CD14-positive monocyte (primary cell): Measurements from ENCODE around the gene STEEP1. TPM values are rescaled to one million over a fixed set of nuclear protein-coding genes. Genes with fewer than 3 reads are reported as not detected.

Experiments used
- DNase-seq, 3 donors: peaks; one replicate each; pipeline ENCODE4 v3.0.0-alpha.2; 2011 to 2022
- H2AFZ ChIP-seq: 2 replicates; pipeline ENCODE4 v1.6.0; 2012; ENCODE audit warnings: mild to moderate bottlenecking, low read depth, low read length, inconsistent platforms; ENCODE audit not compliant: insufficient read depth, poor library complexity, severe bottlenecking
- H3K27ac ChIP-seq, 2 donors: 1 replicate in 1 of 2; 2 replicates in 1 of 2; pipeline ENCODE4 v1.5.1; 2012 to 2013; ENCODE audit warnings: low read length in 2 of 2, control low read depth in 1 of 2, inconsistent platforms in 1 of 2, low read depth in 1 of 2, mild to moderate bottlenecking in 1 of 2
- H3K27me3 ChIP-seq, 2 donors: one replicate each; pipeline versions ENCODE4 v1.6.0 to v1.6.1; 2011 to 2013; ENCODE audit warnings: low read length in 2 of 2; ENCODE audit not compliant: control insufficient read depth in 2 of 2, insufficient read depth in 2 of 2
- H3K36me3 ChIP-seq, 2 donors: replicated peaks in 1 of 2; 1 replicate in 1 of 2; 2 replicates in 1 of 2; pipeline versions ENCODE4 v1.5.1 to v1.6.1; 2012 to 2013; ENCODE audit warnings: low read length in 2 of 2, control low read depth in 1 of 2, inconsistent platforms in 1 of 2, mild to moderate bottlenecking in 1 of 2; ENCODE audit not compliant: insufficient read depth in 2 of 2, control insufficient read depth in 1 of 2
- H3K4me1 ChIP-seq, 2 donors: 1 replicate in 1 of 2; 2 replicates in 1 of 2; pipeline versions ENCODE4 v1.5.1 to v1.6.1; 2012 to 2013; ENCODE audit warnings: low read length in 2 of 2, control low read depth in 1 of 2, inconsistent platforms in 1 of 2, mild to moderate bottlenecking in 1 of 2, moderate library complexity in 1 of 2; ENCODE audit not compliant: insufficient read depth in 2 of 2, control insufficient read depth in 1 of 2
- H3K4me2 ChIP-seq: replicated peaks from 2 replicates; pipeline ENCODE3; 2012; ENCODE audit warnings: low read length, moderate library complexity, mild to moderate bottlenecking; ENCODE audit not compliant: poor library complexity, severe bottlenecking; ENCODE audit errors: extremely low read depth
- H3K4me3 ChIP-seq, 3 experiments: fragments of 200-600 bp in 1 of 3; sonication (generic) in 1 of 3; replicated peaks in 1 of 3; 1 replicate in 2 of 3; 2 replicates in 1 of 3; pipeline ENCODE4 v1.5.1; 2011 to 2013; ENCODE audit warnings: low read length in 3 of 3, mild to moderate bottlenecking in 3 of 3, control low read depth in 2 of 3, low read depth in 2 of 3, inconsistent platforms in 1 of 3, moderate library complexity in 1 of 3
- H3K79me2 ChIP-seq: 2 replicates; pipeline ENCODE4 v1.6.0; 2012; ENCODE audit warnings: mild to moderate bottlenecking, control low read depth, inconsistent platforms, low read length, moderate library complexity; ENCODE audit not compliant: insufficient read depth
- H3K9ac ChIP-seq: 2 replicates; pipeline ENCODE4 v1.6.0; 2017; ENCODE audit warnings: low read length, mild to moderate bottlenecking; ENCODE audit not compliant: insufficient read depth, poor library complexity, severe bottlenecking
- H3K9me3 ChIP-seq, 2 donors: replicated peaks in 1 of 2; 1 replicate in 1 of 2; 2 replicates in 1 of 2; pipeline versions ENCODE4 v1.5.1 to v1.6.1; 2012 to 2013; ENCODE audit warnings: low read length in 2 of 2, control low read depth in 1 of 2; ENCODE audit not compliant: control insufficient read depth in 1 of 2, insufficient read depth in 1 of 2
- H4K20me1 ChIP-seq: 2 replicates; pipeline ENCODE4 v1.6.0; 2012; ENCODE audit warnings: mild to moderate bottlenecking, low read length, control low read depth, moderate library complexity; ENCODE audit not compliant: insufficient read depth
- H3K27ac Mint-ChIP-seq, 7 donors: one replicate each; pipeline ENCODE4 v1.8.0; 2020; ENCODE audit warnings: mild to moderate bottlenecking in 7 of 7, mixed read lengths in 7 of 7, moderate library complexity in 6 of 7, inconsistent platforms in 2 of 7
- H3K27me3 Mint-ChIP-seq, 3 donors: one replicate each; pipeline ENCODE4 v1.8.0; 2021 to 2022; ENCODE audit warnings: low read depth in 3 of 3, mild to moderate bottlenecking in 3 of 3, mixed read lengths in 3 of 3, moderate library complexity in 3 of 3, inconsistent platforms in 1 of 3
- H3K36me3 Mint-ChIP-seq, 2 donors: one replicate each; pipeline ENCODE4 v1.8.0; 2020; ENCODE audit warnings: mixed read lengths in 2 of 2, inconsistent platforms in 1 of 2, mild to moderate bottlenecking in 1 of 2
- H3K4me1 Mint-ChIP-seq: one replicate; pipeline ENCODE4 v1.8.0; 2020; ENCODE audit warnings: mild to moderate bottlenecking, mixed read lengths
- H3K4me3 Mint-ChIP-seq, 2 donors: one replicate each; pipeline ENCODE4 v1.8.0; 2020; ENCODE audit warnings: mild to moderate bottlenecking in 2 of 2, mixed read lengths in 2 of 2, moderate library complexity in 1 of 2
- H3K9me3 Mint-ChIP-seq, 7 donors: one replicate each; pipeline ENCODE4 v1.8.0; 2020 to 2022; ENCODE audit warnings: mixed read lengths in 7 of 7, mild to moderate bottlenecking in 6 of 7, moderate library complexity in 6 of 7, inconsistent platforms in 2 of 7
- CTCF ChIP-seq: fragments of 200-600 bp; IDR thresholded peaks from one replicate; pipeline ENCODE4 v1.8.0; 2022; ENCODE audit warnings: antibody characterized with exemption, mild to moderate bottlenecking
- WGBS: methylation state at CpG from one replicate; pipeline ENCODE4 v1.1.5; 2013; ENCODE audit warnings: missing lambda C conversion rate; ENCODE audit not compliant: insufficient coverage; 5-methylcytosine and 5-hydroxymethylcytosine counted together
- intact Hi-C, 2 donors: fragments of 100-400 bp; cut with micrococcal nuclease; formaldehyde crosslinking; loops; one replicate each; pipeline versions ENCODE4 v1.15.0 to v1.15.1; 2023
- polyA plus RNA-seq, 3 donors: library from polyadenylated mRNA; depleted of rRNA in 1 of 3; unstranded in 2 of 3; stranded (reverse) in 1 of 3; fragments of 300-500 nt in 2 of 3; fragments of >200 nt in 1 of 3; fragmentation: Illumina TruSeq in 2 of 3; gene quantifications; 1 replicate in 2 of 3; 2 replicates in 1 of 3; pipeline ENCODE4 v1.2.3, GENCODE V29; 2012 to 2021

Gene STEEP1
- polyA plus RNA-seq, 3 donors = 10.6 to 13.2 (median 12.6) TPM

GRCh38 chrX:119574394-119575266, 9.4 kb upstream of the STEEP1 start, which contains the start of gene UBE2A:
TSS of gene UBE2A (plus strand) at chrX:119574563. CDS start at chrX:119574712, 149 bp downstream.
- Mint-ChIP-seq H3K4me1 (peaks cover 21% of the 10 kb centered on the region), H3K27ac (peak within 1 kb of the TSS; percentile 90 to 96 (median 93)), H3K27me3 (peaks cover 0 to 18% (median 1%) of the 10 kb centered on the region in 3 donors), H3K36me3 (peaks cover 8 to 10% of the 10 kb centered on the region in 2 donors), H3K4me3 (peak within 1 kb of the TSS; percentile 89 to 97), H3K9me3 (peaks cover 0 to 6% (median 0%) of the 10 kb centered on the region in 7 donors)
- Histone ChIP-seq H3K4me3 (peak within 1 kb of the TSS; percentile 65 to 78 (median 77)), H3K27ac (peak within 1 kb of the TSS; percentile 77 to 79), H3K9ac (peak within 1 kb of the TSS; percentile 81), H3K9me3 (no peaks in the 10 kb centered on the region), H3K36me3 (peaks cover 0 to 6% of the 10 kb centered on the region in 2 donors), H2AFZ (peak within 1 kb of the TSS; percentile 70), H3K4me1 (peaks cover 14 to 17% of the 10 kb centered on the region in 2 donors), H3K4me2 (peak within 1 kb of the TSS; percentile 69), H3K79me2 (peaks cover 18% of the 10 kb centered on the region), H4K20me1 (peaks cover 12% of the 10 kb centered on the region), H3K27me3 (no peaks in the 10 kb centered on the region)
- peak; percentile 24 for TF ChIP-seq CTCF
- DNase-seq = peak; percentile 80 to 89 (median 87)
- intact Hi-C loops = no loop called here
- 0% methylated on average over 42 of the region's 86 CpGs for WGBS

- Histone ChIP-seq H3K36me3 (peaks cover 0 to 6% of the 10 kb centered on the region in 2 donors), H3K79me2 (peaks cover 18% of the 10 kb centered on the region), H2AFZ (peak overlapping the region; percentile 70), H3K4me2 (peak overlapping the region; percentile 69), H4K20me1 (peaks cover 12% of the 10 kb centered on the region), H3K9ac (peak overlapping the region; percentile 81), H3K4me1 (peaks cover 14 to 17% of the 10 kb centered on the region in 2 donors), H3K4me3 (peak overlapping the region; percentile 65 to 78 (median 77)), H3K27ac (peak overlapping the region; percentile 77 to 79), H3K27me3 (no peaks in the 10 kb centered on the region), H3K9me3 (no peaks in the 10 kb centered on the region)
- TF ChIP-seq CTCF = no peak
- WGBS = 0% methylated on average over 5 of the region's 30 CpGs
- Mint-ChIP-seq H3K36me3 (peaks cover 8 to 10% of the 10 kb centered on the region in 2 donors), H3K27ac (peak overlapping the region; percentile 90 to 96 (median 93)), H3K4me3 (peak overlapping the region; percentile 89 to 97), H3K27me3 (peaks cover 0 to 18% (median 1%) of the 10 kb centered on the region in 3 donors), H3K4me1 (peaks cover 17% of the 10 kb centered on the region), H3K9me3 (peaks cover 0 to 6% (median 0%) of the 10 kb centered on the region in 7 donors)
- intact Hi-C loops = no loop called here
- peak; percentile 2 to 12 (median 7) for DNase-seq
Measured at GRCh38 chrX:119573840-119574393, 8.7 kb upstream of the STEEP1 start.
